ENCODE data around the gene NUTM2G. TPM values are rescaled to one million over a fixed set of nuclear protein-coding genes. Genes with fewer than 3 reads are reported as not detected.
"Not testable (repeated sequence)": the region's sequence is repeated elsewhere in the genome, so short reads cannot be mapped to it uniquely, and the experiment has no call there.

Gene NUTM2G, protein sequence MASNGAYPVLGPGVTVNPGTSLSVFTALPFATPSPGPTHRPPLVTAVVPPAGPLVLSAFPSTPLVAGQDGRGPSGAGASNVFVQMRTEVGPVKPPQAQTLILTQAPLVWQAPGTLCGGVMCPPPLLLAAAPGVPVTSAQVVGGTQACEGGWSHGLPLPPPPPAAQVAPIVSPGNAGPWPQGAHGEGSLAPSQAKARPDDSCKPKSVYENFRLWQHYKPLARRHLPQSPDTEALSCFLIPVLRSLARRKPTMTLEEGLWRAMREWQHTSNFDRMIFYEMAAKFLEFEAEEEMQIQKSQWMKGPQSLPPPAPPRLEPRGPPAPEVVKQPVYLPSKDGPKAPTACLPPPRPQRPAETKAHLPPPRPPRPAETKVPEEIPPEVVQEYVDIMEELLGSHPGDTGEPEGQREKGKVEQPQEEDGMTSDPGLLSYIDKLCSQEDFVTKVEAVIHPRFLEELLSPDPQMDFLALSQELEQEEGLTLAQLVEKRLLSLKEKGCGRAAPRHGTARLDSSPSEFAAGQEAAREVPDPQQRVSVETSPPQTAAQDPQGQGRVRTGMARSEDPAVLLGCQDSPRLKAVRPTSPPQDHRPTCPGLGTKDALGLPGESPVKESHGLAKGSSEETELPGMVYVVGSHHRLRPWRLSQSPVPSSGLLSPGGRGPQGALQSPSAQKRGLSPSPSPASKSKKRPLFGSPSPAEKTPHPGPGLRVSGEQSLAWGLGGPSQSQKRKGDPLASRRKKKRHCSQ
- not detected in 2 replicates for polyA plus RNA-seq (2011; rRNA removed)
- not detected in 2 replicates for polyA plus RNA-seq (2012; cell fraction: cytosol; rRNA removed)
- not detected in 2 replicates for polyA plus RNA-seq (2012; cell fraction: nucleus; rRNA removed)
- polyA plus RNA-seq (2017; fragmentation: RNase III; extraction: RNeasy Plus Mini Kit Qiagen cat#74134 plus additional on column Dnase treatment), result not detected in 3 replicates
- polyA minus RNA-seq (2011; rRNA and poly(A)+ RNA removed), result not detected in 2 replicates

DNA sequence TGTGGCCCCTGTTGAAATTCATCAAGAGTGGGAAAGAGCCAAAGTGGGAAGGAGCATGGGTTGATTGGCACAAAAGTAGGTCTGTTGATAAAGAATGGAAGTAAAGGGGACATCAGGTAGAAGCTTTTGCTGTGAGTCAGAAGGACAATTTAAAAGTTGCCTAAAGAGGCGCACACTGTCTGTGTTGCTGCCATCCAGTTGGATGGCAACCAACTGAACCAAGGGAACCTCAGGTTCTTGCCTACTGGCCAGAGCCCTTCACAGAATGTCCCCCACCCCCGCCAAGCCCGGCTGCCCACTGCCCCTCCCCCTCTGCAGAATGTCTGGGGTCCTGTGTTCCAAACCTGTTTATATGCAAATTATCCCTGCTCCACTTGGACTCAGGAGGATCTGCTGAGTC, at the start of gene NUTM2G:
TSS of gene NUTM2G (plus strand) at position 301 of the 400 bp plus-strand sequence. CDS start 182 bp downstream, outside the sequence.
- FAIRE-seq; H3K4me2 ChIP-seq; CTCF ChIA-PET; POLR2A ChIA-PET; H3K4me1 ChIP-seq; H3K27ac ChIP-seq; H3K4me3 ChIP-seq; DNase-seq (ENCODE audit: low read depth in 1 of 2, low spot score in 1 of 2); H3K9me3 ChIP-seq; ATAC-seq: not testable (repeated sequence)
- WGBS (ENCODE audit: missing lambda C conversion rate), result no CpG with 5 or more reads among the region's 3 CpGs

DNA sequence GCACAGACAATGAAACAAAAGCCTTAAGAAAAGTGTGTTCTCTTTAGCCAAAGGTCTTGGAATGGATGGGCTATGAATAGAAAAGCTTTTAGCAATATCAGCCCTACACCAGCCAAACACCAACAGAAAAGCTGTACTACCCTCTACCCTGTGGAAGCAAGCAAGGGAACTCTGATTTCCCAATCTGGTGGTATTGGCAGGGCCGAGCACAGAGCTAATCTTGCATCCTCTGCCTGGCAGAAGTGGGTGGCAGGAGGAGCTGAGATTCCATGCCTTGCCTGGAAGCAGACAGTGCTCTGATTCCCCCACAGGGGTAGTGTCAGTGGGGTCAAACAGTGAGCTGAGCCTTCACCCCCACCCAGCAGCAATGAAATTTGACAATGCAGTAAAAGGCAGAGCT, 44.7 kb upstream of the NUTM2G start:
- Histone ChIP-seq H3K4me2 (peak overlapping the region; percentile 33), H3K4me1 (peaks cover 11% of the 10 kb centered on the region; the same call in 1 of the 3 replicates), H3K9me3 (no peaks in the 10 kb centered on the region), H3K27ac (peak overlapping the region in 1 of 2 experiments; percentile 29; a peak in 1 of 6 replicates), H3K4me3 (no peak overlapping the region)
- FAIRE-seq, result no peak
- no peak for DNase-seq (ENCODE audit: low read depth in 1 of 2, low spot score in 1 of 2)
- TF ChIP-seq CHD2 (IDR thresholded peaks at IDR 0.05; ENCODE audit: low read length, partially characterized antibody) (no peak), ZNF302 (CRISPR knock-in tag; IDR thresholded peaks at IDR 0.05) (no peak), KDM5A (IDR thresholded peaks at IDR 0.05) (no peak), TFCP2L1 (CRISPR knock-in tag; IDR thresholded peaks at IDR 0.05) (no peak), HOXB5 (CRISPR knock-in tag; IDR thresholded peaks at IDR 0.05) (no peak), JUN (IDR thresholded peaks at IDR 0.05) (no peak), CHD4 (IDR thresholded peaks at IDR 0.05; ENCODE audit: borderline replicate concordance) (no peak), CBX8 (IDR thresholded peaks at IDR 0.05) (no peak), HMGXB4 (CRISPR knock-in tag; IDR thresholded peaks at IDR 0.05; ENCODE audit: borderline replicate concordance) (no peak), ZFP36 (IDR thresholded peaks at IDR 0.05; ENCODE audit: borderline replicate concordance, partially characterized antibody) (no peak), NPAS2 (CRISPR knock-in tag; IDR thresholded peaks at IDR 0.05; ENCODE audit: borderline replicate concordance) (no peak), SMC3 (IDR thresholded peaks at IDR 0.05) (no peak), EHF (CRISPR knock-in tag; IDR thresholded peaks at IDR 0.05) (no peak), ZSCAN20 (CRISPR knock-in tag; IDR thresholded peaks at IDR 0.05) (no peak), ATOH8 (CRISPR knock-in tag; IDR thresholded peaks at IDR 0.05; ENCODE audit: low read depth) (no peak), EP300 (IDR thresholded peaks at IDR 0.05) (no peak), HEYL (CRISPR knock-in tag; IDR thresholded peaks at IDR 0.05) (no peak), KDM1A (IDR thresholded peaks at IDR 0.05; ENCODE audit: low read depth) (no peak)
- TF ChIP-seq, protein P1, sequence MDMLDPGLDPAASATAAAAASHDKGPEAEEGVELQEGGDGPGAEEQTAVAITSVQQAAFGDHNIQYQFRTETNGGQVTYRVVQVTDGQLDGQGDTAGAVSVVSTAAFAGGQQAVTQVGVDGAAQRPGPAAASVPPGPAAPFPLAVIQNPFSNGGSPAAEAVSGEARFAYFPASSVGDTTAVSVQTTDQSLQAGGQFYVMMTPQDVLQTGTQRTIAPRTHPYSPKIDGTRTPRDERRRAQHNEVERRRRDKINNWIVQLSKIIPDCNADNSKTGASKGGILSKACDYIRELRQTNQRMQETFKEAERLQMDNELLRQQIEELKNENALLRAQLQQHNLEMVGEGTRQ (IDR thresholded peaks at IDR 0.05), result no peak
- 67% methylated on average over 1 of the region's 1 CpG for WGBS (ENCODE audit: missing lambda C conversion rate)
- peak in 1 of 2 experiments; percentile 30; a peak in 2 of 6 replicates for ATAC-seq
- ChIA-PET CTCF (interaction anchor here (1.1 to 1.4 kb wide), 3 partner anchors 9 to 27 kb away, joined by 3 to 5 read pairs (median 5); no protein-coding TSS in a partner anchor), POLR2A (no interaction called here)

Measured in A549 (cell line).